ENCODE results near the gene TUBGCP3.
"Not testable (repeated sequence)": the region's sequence is repeated elsewhere in the genome, so short reads cannot be mapped to it uniquely, and the experiment has no call there.

Gene TUBGCP3

GRCh38 chr13:112525356-112525945, 62.5 kb downstream of the TUBGCP3 start:
- no peak for DNase-seq

DNA sequence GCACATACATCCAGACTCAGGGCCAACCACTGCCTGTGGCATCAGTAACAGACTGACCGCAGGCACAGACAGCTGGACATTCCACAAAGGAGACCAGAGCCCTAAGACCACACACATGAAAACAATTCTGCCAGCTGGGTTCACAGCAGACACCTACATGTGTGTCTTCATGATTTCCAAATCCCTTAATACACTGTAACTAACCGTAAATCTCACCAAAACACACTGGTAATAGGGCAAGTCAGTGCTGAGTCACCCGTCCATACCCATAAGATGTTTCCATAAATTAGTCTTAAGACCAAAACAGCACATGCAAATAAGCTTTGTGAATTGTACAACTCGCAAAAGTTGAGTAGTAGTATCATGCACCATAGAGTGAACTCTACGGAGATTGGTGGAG, 65.4 kb downstream of the TUBGCP3 start:
- DNase-seq: no peak

DNA sequence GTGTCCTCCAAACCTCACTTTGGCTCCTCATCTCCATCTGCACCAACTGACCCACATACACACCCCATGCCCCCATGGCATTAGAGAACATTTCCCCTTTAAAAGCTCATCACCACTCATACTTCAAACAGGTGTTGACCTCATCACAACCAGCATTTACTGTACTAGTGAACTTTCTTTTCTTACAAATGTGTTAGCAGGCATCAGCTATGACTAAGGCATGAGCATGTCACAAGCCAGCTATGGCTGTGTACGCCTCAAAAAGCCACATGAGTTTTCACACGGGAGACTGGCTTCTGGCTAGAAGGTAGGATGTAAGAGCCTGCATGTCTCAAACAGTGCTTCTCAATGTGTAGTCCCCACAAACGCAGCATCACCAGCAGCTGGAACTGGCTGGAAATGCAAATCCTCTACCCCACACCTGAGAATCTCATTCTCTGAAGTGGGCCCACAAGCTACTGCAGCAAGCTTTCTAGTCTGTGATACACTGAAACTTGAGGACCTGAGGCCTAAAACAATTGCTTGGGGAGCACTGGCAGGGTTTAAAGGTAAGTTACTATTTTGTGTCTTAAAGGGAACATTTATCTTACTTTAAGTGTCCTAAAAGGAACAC, 66.8 kb downstream of the TUBGCP3 start:
- no peak for DNase-seq

DNA sequence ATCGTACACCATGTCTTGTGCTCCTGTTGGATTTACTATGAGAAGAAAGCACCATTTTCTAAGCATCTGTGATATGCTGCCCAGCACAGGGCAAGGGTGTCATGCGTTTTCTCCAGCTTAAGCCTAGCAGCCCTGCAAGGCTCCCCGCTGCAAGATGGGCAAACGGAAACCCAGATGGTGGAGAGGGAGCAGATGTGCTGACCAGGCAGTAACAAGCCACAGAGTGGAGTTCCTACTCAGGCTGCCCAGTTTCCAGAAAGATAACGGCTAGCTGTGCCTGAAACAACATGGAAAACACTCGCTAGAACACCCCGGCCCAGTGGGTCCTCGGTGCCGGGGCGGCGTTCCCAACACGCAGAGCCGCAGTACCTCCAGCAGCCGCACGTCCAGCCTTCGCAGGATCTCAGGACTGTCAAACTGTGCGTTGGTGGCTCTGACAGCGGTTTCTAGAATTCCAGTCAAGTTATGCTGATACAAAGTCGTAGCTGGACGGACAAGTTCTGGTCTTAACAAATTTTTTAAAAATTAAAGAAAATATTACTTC, 68.4 kb downstream of the TUBGCP3 start:
- no peak for DNase-seq

DNA sequence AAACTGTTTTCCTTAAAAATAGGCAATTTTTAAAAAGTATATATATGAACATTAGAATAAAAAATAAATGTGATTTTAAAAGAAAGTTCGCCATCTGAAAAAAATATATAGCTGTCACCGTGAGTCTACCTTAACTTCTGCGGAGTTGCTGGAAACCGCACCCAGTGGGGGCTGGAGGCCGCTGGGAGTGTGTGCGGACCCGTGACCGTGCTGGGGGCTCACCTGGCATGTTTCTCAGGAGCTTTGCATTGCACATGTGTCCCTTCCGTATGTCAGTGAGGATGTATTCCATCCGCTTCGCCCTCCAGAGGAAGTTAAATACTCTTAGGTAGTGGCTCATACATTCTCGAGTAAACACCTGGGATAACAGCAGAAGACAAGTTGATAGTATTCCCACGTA, 71.7 kb downstream of the TUBGCP3 start:
- DNase-seq: no peak

DNA sequence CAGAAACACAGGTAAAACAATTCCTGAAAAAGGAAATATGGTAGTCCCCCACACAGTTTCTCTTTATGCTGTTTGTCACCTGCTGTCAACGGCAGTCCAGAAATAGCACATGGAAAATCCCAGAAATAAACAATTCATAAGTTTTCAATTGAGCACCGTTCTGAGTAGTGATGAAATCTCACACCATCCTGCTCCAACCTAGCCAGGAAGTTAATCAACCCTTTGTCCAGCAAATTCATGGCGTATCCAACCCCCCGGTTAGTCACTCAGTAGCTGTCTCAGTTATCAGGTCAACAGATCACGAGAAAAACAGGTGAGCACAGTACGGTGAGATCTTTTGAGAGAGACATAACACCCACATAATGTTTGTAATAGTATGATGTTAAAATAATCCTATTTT, 74.2 kb downstream of the TUBGCP3 start:
- DNase-seq: no peak

DNA sequence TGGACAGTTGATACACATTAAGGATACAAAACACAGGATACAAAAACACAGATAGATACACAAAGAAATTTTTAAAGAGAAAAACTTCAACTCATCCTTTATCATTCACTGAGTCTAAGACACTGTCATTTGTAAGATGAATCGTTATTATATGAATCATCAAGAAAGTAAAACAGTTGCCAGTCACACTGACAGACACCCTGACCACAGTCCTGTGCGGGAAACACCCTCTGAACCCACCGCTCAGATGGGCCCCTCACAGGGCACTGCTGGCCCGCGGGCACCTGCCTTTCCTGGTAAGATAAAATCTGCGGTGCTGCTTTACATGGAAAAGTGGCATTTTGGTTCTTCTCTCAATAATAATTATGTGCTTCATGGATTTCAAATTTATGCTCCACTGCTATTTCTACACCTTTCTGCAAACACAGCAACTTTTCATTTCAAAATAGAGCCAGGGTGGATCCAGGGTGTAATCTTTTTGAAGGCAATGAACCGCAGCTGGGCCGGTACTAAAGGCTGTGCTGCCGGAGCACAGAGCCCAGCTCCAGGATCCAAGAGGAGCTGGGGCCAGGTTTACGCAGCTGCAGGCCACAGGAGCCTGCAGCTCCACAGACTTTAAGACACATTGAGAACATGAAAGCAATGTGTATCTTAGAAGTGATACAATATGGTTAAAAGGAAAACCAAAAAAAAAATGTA, 76.8 kb downstream of the TUBGCP3 start:
- no peak for DNase-seq

DNA sequence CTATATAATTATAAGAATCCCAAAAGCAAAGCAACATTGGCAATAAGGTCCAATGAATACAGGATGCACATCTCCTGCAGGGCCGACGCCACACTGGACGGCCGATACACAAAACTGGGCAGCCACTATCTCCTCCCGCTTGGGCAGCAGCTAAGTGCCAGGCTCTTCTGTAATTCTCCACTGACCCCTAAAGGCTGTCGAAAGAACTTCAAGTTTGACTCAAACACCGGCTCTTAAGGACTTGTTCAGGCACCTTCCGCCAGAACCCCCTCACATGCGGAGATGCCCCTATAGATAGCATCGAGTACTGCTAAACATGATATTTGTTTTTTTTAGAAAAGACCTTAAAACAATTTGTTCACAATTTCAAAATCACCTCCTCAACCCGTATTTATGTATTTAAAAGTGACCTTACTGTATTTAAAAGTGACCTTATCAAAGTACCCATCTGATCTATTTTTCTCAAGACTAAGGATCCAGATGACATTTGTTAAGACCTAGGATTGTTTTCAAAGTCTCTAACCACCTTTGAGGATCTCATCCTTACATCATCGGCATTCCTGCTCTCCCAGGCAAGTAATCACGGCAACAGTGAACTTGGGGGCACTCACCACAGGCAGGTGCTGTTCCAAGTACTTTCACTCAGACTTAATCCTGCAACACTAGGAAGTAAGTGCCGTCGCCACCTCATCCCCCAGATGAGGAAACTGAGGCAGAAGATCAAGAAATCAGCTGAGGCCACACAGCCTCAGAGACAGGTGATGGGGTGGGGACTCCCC, 77.8 kb downstream of the TUBGCP3 start:
- DNase-seq: no peak

- DNase-seq: no peak
Observed at GRCh38 chr13:112509190-112509589, 78.8 kb downstream of the TUBGCP3 start.

DNA sequence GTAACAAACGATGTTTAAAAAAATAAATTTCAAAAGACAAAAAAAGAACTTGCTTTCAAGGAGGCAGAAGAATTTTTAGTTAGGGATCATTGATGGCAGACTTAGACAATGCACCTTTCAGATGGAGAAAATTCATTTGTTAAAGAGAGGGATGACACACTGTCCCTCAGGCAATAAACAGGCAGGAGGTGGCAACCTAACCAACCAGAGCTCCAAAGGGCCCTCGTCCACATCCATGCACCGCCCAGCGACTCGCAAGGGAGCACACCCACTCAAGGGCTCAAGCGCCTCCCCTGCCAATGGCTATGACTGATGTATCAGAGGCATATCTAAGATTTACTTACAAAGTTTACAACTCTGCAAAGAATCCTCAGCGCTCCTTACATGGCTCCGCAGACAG, 81.9 kb downstream of the TUBGCP3 start:
- DNase-seq: no peak

DNA sequence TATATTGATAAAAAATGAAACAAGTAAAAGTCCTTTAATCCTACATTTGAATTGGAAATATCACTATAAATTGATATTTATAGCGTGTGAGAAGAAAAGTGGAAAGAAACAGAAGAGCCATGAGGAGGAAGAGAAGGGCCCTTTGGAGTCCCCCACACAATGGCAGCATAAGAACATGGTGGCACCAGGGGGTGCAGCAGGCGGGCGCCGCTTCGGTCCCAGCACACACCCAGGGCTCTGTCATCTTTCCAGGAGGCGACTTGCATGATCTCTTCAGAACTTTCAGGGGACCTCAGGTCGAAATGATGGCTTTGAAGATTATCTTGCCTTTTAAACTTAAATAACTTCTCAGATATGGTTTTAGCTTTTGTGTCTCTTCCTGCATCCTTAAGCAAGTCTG, 91.8 kb downstream of the TUBGCP3 start:
- DNase-seq: no peak

- no peak for DNase-seq
Observed at GRCh38 chr13:112495465-112495864, 92.5 kb downstream of the TUBGCP3 start.

- no peak for DNase-seq
Observed at GRCh38 chr13:112489199-112489598, 98.8 kb downstream of the TUBGCP3 start.

DNA sequence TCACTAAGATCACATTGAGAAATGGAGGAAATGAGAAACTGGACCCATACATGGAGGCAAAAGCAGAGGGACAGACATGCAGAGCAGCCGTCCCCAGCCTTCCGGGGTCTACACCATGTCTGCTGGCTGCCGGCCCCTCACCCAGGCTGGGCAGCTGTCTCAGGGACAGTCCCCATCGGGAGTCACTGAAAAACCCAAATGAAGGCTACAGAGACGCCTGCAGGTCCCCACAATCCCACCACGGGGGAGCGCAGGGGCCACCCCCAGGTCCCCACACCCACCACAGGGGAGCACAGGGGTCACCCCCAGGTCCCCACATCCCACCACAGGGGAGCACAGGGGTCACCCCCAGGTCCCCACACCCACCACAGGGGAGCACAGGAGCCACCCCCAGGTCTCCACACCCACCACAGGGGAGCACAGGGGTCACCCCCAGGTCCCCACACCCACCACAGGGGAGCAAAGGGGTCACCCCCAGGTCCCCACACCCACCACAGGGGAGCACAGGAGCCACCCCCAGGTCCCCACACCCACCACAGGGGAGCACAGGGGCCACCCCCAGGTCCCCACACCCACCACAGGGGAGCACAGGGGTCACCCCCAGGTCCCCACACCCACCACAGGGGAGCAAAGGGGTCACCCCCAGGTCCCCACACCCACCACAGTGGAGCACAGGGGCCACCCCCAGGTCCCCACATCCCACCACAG, 99.5 kb downstream of the TUBGCP3 start:
- DNase-seq: not testable (repeated sequence)

DNA sequence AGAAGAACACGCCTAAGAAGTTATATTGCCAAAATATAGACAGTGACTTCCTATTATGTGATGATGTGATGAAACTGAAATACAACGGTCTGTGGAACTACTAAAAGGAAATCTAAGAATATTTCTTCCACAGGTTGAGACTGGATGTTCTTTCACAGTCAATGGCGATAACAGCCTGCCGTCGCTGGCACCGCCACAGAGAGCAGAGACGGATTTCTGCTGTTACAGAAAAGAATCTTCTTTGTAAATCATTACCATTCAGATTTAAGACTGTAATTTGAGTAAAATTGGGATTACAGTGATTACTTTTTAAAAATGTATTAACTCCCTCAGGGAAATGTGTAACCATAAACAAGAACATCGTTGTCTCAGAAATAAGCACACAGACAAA, 100.8 kb downstream of the TUBGCP3 start:
- DNase-seq: no peak

DNA sequence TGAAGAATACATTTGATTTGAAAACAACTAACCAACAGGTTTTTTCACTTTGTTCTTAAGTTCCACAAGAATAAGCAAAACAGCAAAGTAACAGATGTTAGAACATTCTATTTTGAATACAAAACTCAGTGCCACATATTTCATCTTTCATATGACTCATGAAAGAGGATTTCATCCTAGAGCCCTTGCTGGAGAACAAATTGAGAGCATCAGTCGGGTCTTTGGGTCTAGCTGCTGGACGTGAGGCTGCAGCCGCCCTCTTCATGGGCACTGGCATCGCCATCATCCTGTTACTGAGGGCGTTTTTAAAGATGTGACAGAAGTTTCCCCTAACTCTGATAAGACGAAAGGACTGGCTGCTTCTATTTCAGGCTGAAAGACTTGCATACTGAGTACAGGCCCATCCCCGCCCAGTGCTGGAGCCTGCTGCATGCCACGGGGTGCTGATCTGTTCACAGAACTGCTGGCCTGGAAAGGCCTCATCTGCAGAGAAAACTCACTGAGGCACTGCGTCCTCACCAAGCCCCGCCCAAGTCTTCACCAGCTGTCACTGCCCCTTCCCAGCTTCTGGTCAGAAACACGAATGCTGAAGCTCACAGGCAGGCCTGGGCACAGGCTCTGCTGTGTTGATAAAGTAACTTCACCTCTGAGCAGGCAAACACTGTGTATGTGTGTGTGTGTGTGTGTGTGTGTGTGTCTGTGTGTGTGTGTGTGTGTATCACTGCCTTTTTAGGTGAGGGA, 101.4 kb downstream of the TUBGCP3 start:
- no peak for DNase-seq

DNA sequence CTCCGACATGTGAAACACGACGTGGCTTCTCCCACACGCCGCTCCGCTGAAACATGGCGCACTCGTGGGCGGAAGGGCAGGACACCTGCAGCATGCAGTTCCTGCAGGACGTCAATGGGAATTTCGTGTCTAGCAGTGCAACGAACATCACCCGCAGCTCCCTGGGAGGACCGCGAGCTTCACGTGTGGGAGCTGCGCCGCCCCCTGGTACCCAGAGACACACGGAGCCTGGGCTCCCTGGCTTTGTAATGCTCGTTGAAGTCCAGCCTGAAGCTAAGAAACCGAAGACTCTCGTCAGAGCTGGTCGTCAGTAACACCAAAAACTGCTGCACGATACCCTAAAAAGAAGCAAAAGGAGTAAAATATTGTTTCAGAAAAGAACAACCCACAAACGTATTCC, 102.1 kb downstream of the TUBGCP3 start:
- not testable (repeated sequence) for DNase-seq

DNA sequence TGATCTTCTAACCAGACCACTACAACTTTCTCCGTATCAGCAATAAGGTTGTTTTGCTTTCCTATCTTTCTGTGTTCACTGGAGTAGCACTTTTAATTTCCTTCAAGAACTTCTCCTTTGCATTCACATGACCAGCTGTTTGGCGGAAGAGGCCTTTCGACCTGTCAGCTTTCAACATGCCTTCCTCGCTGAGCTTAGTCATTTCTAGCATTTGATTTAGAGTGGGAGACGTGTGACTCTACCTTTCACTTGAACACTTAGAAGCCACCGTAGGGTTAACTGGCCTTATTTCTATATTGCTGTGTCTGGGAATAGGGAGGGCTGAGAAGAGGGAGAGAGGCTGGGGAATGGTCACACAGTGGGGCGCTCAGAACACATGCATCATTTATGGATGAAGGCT, 104.7 kb downstream of the TUBGCP3 start:
- DNase-seq: no peak

GRCh38 chr13:112481458-112481857, 106.5 kb downstream of the TUBGCP3 start:
- DNase-seq: no peak

GRCh38 chr13:112479389-112479788, 108.6 kb downstream of the TUBGCP3 start:
- no peak for DNase-seq

DNA sequence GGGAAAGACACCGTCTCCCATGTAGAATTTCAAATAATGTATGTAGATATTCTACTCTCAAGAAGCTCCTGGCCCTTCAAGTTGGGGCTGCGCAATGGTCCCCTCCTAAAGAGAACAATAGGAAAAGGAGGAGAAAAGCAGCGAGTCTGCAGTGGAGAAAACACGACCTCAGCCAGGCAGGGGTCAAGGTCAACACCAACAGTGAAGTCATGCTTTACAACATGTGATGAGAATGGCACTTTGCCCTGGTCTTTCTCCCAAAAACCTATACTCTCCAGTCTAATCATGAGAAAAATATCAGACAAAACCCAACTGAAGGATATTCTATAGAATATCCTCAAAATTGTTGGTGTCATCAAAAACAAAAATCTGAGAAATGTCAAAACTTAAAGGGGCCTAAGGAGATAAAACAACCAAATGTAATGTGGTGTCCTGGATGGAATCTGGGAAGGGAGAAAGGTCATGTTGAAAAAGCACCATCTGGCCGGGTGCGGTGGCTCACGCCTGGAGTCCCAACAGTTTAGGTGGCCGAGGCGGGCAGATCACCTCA, 110.8 kb downstream of the TUBGCP3 start:
- DNase-seq: no peak

- DNase-seq: no peak
Observed at GRCh38 chr13:112475889-112476288, 112.1 kb downstream of the TUBGCP3 start.

Data from activated CD8-positive, alpha-beta memory T cell treated with anti-CD3 and anti-CD28 coated beads, Interleukin-2, amount 50 U/mL, for 48 hours (primary cell).